ENCODE data around the gene LSM7. TPM values are rescaled to one million over a fixed set of nuclear protein-coding genes. Genes with fewer than 3 reads are reported as not detected.

The LSM7 gene
- total and polyA plus RNA-seq, 2 of the 13 experiments (the other 11 are each of a cell fraction or from before 2014, with no cell fraction given): 140 to 205 TPM

GRCh38 chr19:2360833-2361232 lies 32.4 kb upstream of the LSM7 start:
- Histone ChIP-seq H3K36me3 (replicated peaks in 1 of 2; ENCODE audit: control insufficient read depth in 1 of 2, insufficient read depth in 2 of 2, low read length in 2 of 2) (no peaks in the 10 kb centered on the region), H3K79me2 (ENCODE audit: insufficient read depth, low read length) (no peaks in the 10 kb centered on the region), H2AFZ (ENCODE audit: low read length) (no peak overlapping the region), H3K4me3 (replicated peaks in 1 of 3; ENCODE audit: insufficient read depth in 1 of 3, low read depth in 2 of 3, low read length in 3 of 3) (no peak overlapping the region), H3K4me2 (ENCODE audit: low read depth, low read length) (no peak overlapping the region), H3K27ac (ENCODE audit: extremely low read length, insufficient read depth, low read length) (no peak overlapping the region), H3K9ac (ENCODE audit: insufficient read depth, low read depth, low read length) (no peak overlapping the region), H3K27me3 (ENCODE audit: control insufficient read depth in 1 of 2, insufficient read depth in 2 of 2, low read length in 2 of 2) (peaks cover 8 to 48% of the 10 kb centered on the region in 2 experiments), H4K20me1 (ENCODE audit: insufficient read depth, low read length) (no peaks in the 10 kb centered on the region; the same call in 1 of the 2 replicates), H3K9me3 (ENCODE audit: low read length) (no peaks in the 10 kb centered on the region), H3K4me1 (ENCODE audit: insufficient read depth, low read length) (no peaks in the 10 kb centered on the region)
- ATAC-seq (peak; percentile 37), FAIRE-seq (no peak), DNase-seq (ENCODE audit: low spot score) (no peak)
- CTCF ChIA-PET (ENCODE audit: low intra/inter-chr PET ratio, low total read pairs): no interaction called here
- BruUV-seq (replicated peaks): no TSS peak
- no peak for TF ChIP-seq ARNTL (CRISPR knock-in tag; IDR thresholded peaks at IDR 0.05)
- no peak for TF ChIP-seq GATAD2A (CRISPR knock-in tag; IDR thresholded peaks at IDR 0.05)
- TF ChIP-seq MIER2 (CRISPR knock-in tag; IDR thresholded peaks at IDR 0.05): no peak
- TF ChIP-seq TCF7 (IDR thresholded peaks at IDR 0.05; ENCODE audit: low read depth): no peak
- TF ChIP-seq KDM2A (CRISPR knock-in tag; IDR thresholded peaks at IDR 0.05; ENCODE audit: borderline replicate concordance, low read depth): no peak
- TF ChIP-seq STAG1 (CRISPR knock-in tag; IDR thresholded peaks at IDR 0.05): no peak
- TF ChIP-seq, protein P1, sequence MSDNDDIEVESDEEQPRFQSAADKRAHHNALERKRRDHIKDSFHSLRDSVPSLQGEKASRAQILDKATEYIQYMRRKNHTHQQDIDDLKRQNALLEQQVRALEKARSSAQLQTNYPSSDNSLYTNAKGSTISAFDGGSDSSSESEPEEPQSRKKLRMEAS (IDR thresholded peaks at IDR 0.05): no peak
- TF ChIP-seq MEIS2 (CRISPR knock-in tag; IDR thresholded peaks at IDR 0.05): no peak
- no peak for TF ChIP-seq ZNF724P (CRISPR knock-in tag; IDR thresholded peaks at IDR 0.05; ENCODE audit: borderline replicate concordance)
- TF ChIP-seq ZSCAN20 (CRISPR knock-in tag; IDR thresholded peaks at IDR 0.05; ENCODE audit: borderline replicate concordance): no peak
- no peak for TF ChIP-seq ISX (CRISPR knock-in tag; conservative IDR thresholded peaks at IDR 0.05)
- TF ChIP-seq FOXC1 (CRISPR knock-in tag; IDR thresholded peaks at IDR 0.05; ENCODE audit: borderline replicate concordance): no peak
- no peak for TF ChIP-seq ZMAT3 (CRISPR knock-in tag; conservative IDR thresholded peaks at IDR 0.05)
- TF ChIP-seq ZNF143 (CRISPR knock-in tag; IDR thresholded peaks at IDR 0.05): no peak
- TF ChIP-seq ZNF207 (IDR thresholded peaks at IDR 0.05; ENCODE audit: borderline replicate concordance): no peak
- in situ Hi-C loops (cut with HindIII; ENCODE audit: extremely low pct_ligation_motif_present, low pct_unique_long_range_greater_than_20kb): no loop called here
- intact Hi-C loops (cut with micrococcal nuclease; ENCODE audit: unreplicated experiment): no loop called here
- POLR2A ChIA-PET: no interaction called here
- WGBS (ENCODE audit: low lambda C conversion rate): 14% methylated on average over 10 of the region's 11 CpGs

Data from HepG2 (cell line).